Psoas muscle (tissue), 8 donors: ENCODE data around the gene RMDN3. TPM values are rescaled to one million over a fixed set of nuclear protein-coding genes. Genes with fewer than 3 reads are reported as not detected.

Source experiments
- ATAC-seq, 4 donors: fragments of 200-7000 bp; cut with Tn5 transposase; one replicate each; pipeline ENCODE4 v1.9.1; 2020; ENCODE audit warnings: moderate library complexity in 3 of 4, mild to moderate bottlenecking in 2 of 4
- DNase-seq, 2 donors: peaks; one replicate each; pipeline ENCODE4 v3.0.0-alpha.2; 2020
- H3K27ac ChIP-seq: fragments of 200-600 bp; one replicate; pipeline ENCODE4 v1.8.0; 2022
- H3K27me3 ChIP-seq, 3 donors: fragments of 200-600 bp in 1 of 3; one replicate each; pipeline versions ENCODE4 v1.6.1 to v1.8.0; 2013 to 2022; ENCODE audit warnings: low read length in 2 of 3, mild to moderate bottlenecking in 2 of 3, moderate library complexity in 1 of 3; ENCODE audit not compliant: insufficient read depth in 3 of 3
- H3K36me3 ChIP-seq, 2 donors: fragments of 200-600 bp in 1 of 2; one replicate each; pipeline versions ENCODE4 v1.6.1 to v1.8.0; 2013 to 2022; ENCODE audit warnings: low read depth in 1 of 2, mild to moderate bottlenecking in 1 of 2, moderate library complexity in 1 of 2; ENCODE audit not compliant: insufficient read depth in 1 of 2
- H3K4me1 ChIP-seq: fragments of 200-600 bp; one replicate; pipeline ENCODE4 v1.8.0; 2022
- H3K4me3 ChIP-seq: fragments of 200-600 bp; one replicate; pipeline ENCODE4 v1.8.0; 2022; ENCODE audit warnings: mild to moderate bottlenecking
- H3K9me3 ChIP-seq: fragments of 200-600 bp; one replicate; pipeline ENCODE4 v1.8.0; 2022
- CTCF ChIP-seq: fragments of 200-600 bp; IDR thresholded peaks from one replicate; pipeline ENCODE4 v1.8.0; 2022; ENCODE audit warnings: antibody characterized with exemption
- WGBS, 3 donors: extraction: QIAGEN DNeasy Blood & Tissue Kit; methylation state at CpG; one replicate each; pipeline versions ENCODE4 v1.1.6 to v1.1.7; 2013; 5-methylcytosine and 5-hydroxymethylcytosine counted together
- intact Hi-C, 2 donors: fragments of 100-400 bp; cut with DNase I; formaldehyde crosslinking; loops; one replicate each; pipeline versions ENCODE4 v1.11.0 to v1.14.2; 2022
- polyA plus RNA-seq, 3 donors: library from polyadenylated mRNA; stranded (reverse); fragments of 200-250 nt; gene quantifications; one replicate each; pipeline ENCODE4 v1.2.3, GENCODE V29; 2013
- total RNA-seq, 4 donors: library from RNA; stranded (reverse); fragmentation: NEBNext Ultra II Directional in 2 of 4; extraction: Animal tissue kit (Norgen Biotek cat#: 25700) in 2 of 4; gene quantifications; one replicate each; pipeline versions ENCODE4 v1.2.1 to v1.2.4, GENCODE V29; 2021 to 2023
- donor health status: healthy with polysubstance abuse.
- donor health status: DM: no; HTN: no; CAD: no; lungs with moderate emphysema.
- donor health status: Bipolar disorder and iron deficiency.
- donor health status: healthy.
- donor health status: DM: yes; HTN: yes; CAD: no.
- donor health status: DM: no; HTN: no; CAD: no.
- donor health status: DM: no; HTN: no; CAD: no.
- donor health status: DM: yes; HTN: yes; CAD: no.

Gene RMDN3
- total and polyA plus RNA-seq, 7 donors: 11.1 to 30.9 (median 19.1) TPM

GRCh38 chr15:40796512-40796911 lies 41.5 kb upstream of the RMDN3 start:
- TF ChIP-seq CTCF: no peak
- H3K9me3 ChIP-seq: no peaks in the 10 kb centered on the region
- DNase-seq (peak in 1 of 2 donors; percentile 3), ATAC-seq (no peak)
- WGBS, 3 donors: 93 to 96% (median 96%) methylated on average over 5 of the region's 5 CpGs
- H3K27ac ChIP-seq: peak overlapping the region; percentile 9
- no peak overlapping the region for H3K4me3 ChIP-seq
- H3K27me3 ChIP-seq: no peaks in the 10 kb centered on the region
- H3K4me1 ChIP-seq: peaks cover 14% of the 10 kb centered on the region
- H3K36me3 ChIP-seq: peaks cover 4 to 12% of the 10 kb centered on the region in 2 donors
- intact Hi-C loops: no loop called here

- intact Hi-C loops: no loop called here
- no peak overlapping the region for H3K27ac ChIP-seq
- WGBS, 3 donors: 72 to 80% (median 76%) methylated on average over 2 of the region's 2 CpGs
Observed at GRCh38 chr15:40796041-40796440, 41.0 kb upstream of the RMDN3 start.

GRCh38 chr15:40793216-40793989 lies 38.3 kb upstream of the RMDN3 start:
- 70 to 75% (median 74%) methylated on average over 9 of the region's 9 CpGs for WGBS, 3 donors
- DNase-seq (peak; percentile 36 to 58), ATAC-seq (peak in 3 of 4 donors; percentile 58 to 62 (median 59))
- no peaks in the 10 kb centered on the region for H3K27me3 ChIP-seq
- intact Hi-C loops: no loop called here
- H3K9me3 ChIP-seq: no peaks in the 10 kb centered on the region
- TF ChIP-seq CTCF: no peak
- peaks cover 0 to 8% of the 10 kb centered on the region in 2 donors for H3K36me3 ChIP-seq
- peaks cover 13% of the 10 kb centered on the region for H3K4me1 ChIP-seq
- H3K4me3 ChIP-seq: no peak overlapping the region
- no peak overlapping the region for H3K27ac ChIP-seq

More at GRCh38 chr15:40796041-40796440, 41.0 kb upstream of the RMDN3 start:
- TF ChIP-seq CTCF: no peak
- no peak for ATAC-seq
- H3K27me3 ChIP-seq: no peaks in the 10 kb centered on the region
- no peak for DNase-seq
- H3K9me3 ChIP-seq: no peaks in the 10 kb centered on the region
- H3K36me3 ChIP-seq: peaks cover 2 to 11% of the 10 kb centered on the region in 2 donors
- H3K4me3 ChIP-seq: no peak overlapping the region
- peaks cover 14% of the 10 kb centered on the region for H3K4me1 ChIP-seq

GRCh38 chr15:40792394-40792793 lies 37.3 kb upstream of the RMDN3 start:
- Histone ChIP-seq H3K4me3 (no peak overlapping the region), H3K9me3 (no peaks in the 10 kb centered on the region), H3K4me1 (peaks cover 20% of the 10 kb centered on the region), H3K27ac (no peak overlapping the region), H3K27me3 (no peaks in the 10 kb centered on the region), H3K36me3 (peaks cover 0 to 8% of the 10 kb centered on the region in 2 donors)
- intact Hi-C loops: no loop called here
- no peak for TF ChIP-seq CTCF
- 85 to 99% (median 94%) methylated on average over 3 of the region's 3 CpGs for WGBS, 3 donors
- ATAC-seq: no peak
- DNase-seq: no peak
